SK-N-SH (cell line): ENCODE data around the gene SLCO3A1. TPM values are rescaled to one million over a fixed set of nuclear protein-coding genes. Genes with fewer than 3 reads are reported as not detected.

Experiments used
- CTCF ChIA-PET: fragments of 300-600, 350-600 bp; formaldehyde crosslinking; extraction: SDS; loops from one replicate; lab custom pipeline; 2021; lab: Yijun Ruan, JAX
- POLR2A ChIA-PET: fragments of 350-600 bp; sonication (Branson Sonifier 250); formaldehyde crosslinking; extraction: SDS; loops from one replicate; lab custom pipeline; 2020; ENCODE audit warnings: antibody characterized with exemption, inconsistent platforms; lab: Yijun Ruan, JAX
- DNase-seq: peaks from one replicate; pipeline ENCODE4 v3.0.0; 2012
- H2AFZ ChIP-seq: fragments of 200-600 bp; sonication (generic); 2 replicates; pipeline ENCODE4 v1.8.1; 2016; ENCODE audit warnings: antibody characterized with exemption, mild to moderate bottlenecking, low read depth
- H3F3A ChIP-seq: fragments of 200-600 bp; sonication (generic); replicated peaks from 2 replicates; pipeline ENCODE3; 2016; ENCODE audit warnings: antibody characterized with exemption, mild to moderate bottlenecking; ENCODE audit not compliant: insufficient read depth
- H3K27ac ChIP-seq, 2 experiments: fragments of 200-500 bp in 1 of 2; fragments of 200-600 bp in 1 of 2; sonication (Bioruptor generic) in 1 of 2; sonication (generic), shearing (Covaris generic) in 1 of 2; 2 replicates each; pipeline versions ENCODE4 v1.5.1 to v1.6.1; 2014 to 2016; ENCODE audit warnings: low read depth in 2 of 2, inconsistent platforms in 1 of 2, low read length in 1 of 2, mild to moderate bottlenecking in 1 of 2, mixed read lengths in 1 of 2
- H3K27me3 ChIP-seq: fragments of 200-600 bp; sonication (generic), shearing (Covaris generic); 2 replicates; pipeline ENCODE4 v1.6.1; 2016; ENCODE audit warnings: mixed run types; ENCODE audit not compliant: insufficient read depth
- H3K36me3 ChIP-seq, 2 experiments: fragments of 200-500 bp in 1 of 2; fragments of 200-600 bp in 1 of 2; sonication (Bioruptor generic) in 1 of 2; sonication (generic) in 1 of 2; replicated peaks in 1 of 2; 2 replicates each; pipeline versions ENCODE3 to v1.5.1; 2014 to 2016; ENCODE audit warnings: low read length in 1 of 2, mild to moderate bottlenecking in 1 of 2; ENCODE audit not compliant: insufficient read depth in 2 of 2, control insufficient read depth in 1 of 2
- H3K4me1 ChIP-seq, 2 experiments: fragments of 200-500 bp in 1 of 2; fragments of 200-600 bp in 1 of 2; sonication (Bioruptor generic) in 1 of 2; sonication (generic), shearing (Covaris generic) in 1 of 2; 2 replicates each; pipeline versions ENCODE4 v1.5.1 to v1.6.1; 2014 to 2016; ENCODE audit warnings: low read depth in 1 of 2, low read length in 1 of 2, mixed run types in 1 of 2; ENCODE audit not compliant: insufficient read depth in 2 of 2, control insufficient read depth in 1 of 2
- H3K4me2 ChIP-seq: fragments of 200-600 bp; sonication (generic), shearing (Covaris generic); 2 replicates; pipeline ENCODE4 v1.6.1; 2017; ENCODE audit warnings: mixed run types
- H3K4me3 ChIP-seq, 2 experiments: fragments of 200-500 bp in 1 of 2; fragments of 200-600 bp in 1 of 2; sonication (Bioruptor generic) in 1 of 2; sonication (generic), shearing (Covaris generic) in 1 of 2; 2 replicates each; pipeline versions ENCODE4 v1.5.1 to v1.8.1; 2014 to 2016; ENCODE audit warnings: low read depth in 2 of 2, inconsistent platforms in 1 of 2, low read length in 1 of 2, mild to moderate bottlenecking in 1 of 2, mixed read lengths in 1 of 2, moderate library complexity in 1 of 2
- H3K79me2 ChIP-seq: fragments of 200-600 bp; sonication (generic); 2 replicates; pipeline ENCODE4 v1.8.1; 2017; ENCODE audit warnings: mild to moderate bottlenecking; ENCODE audit not compliant: insufficient read depth
- H3K9ac ChIP-seq: fragments of 200-600 bp; sonication (generic); 2 replicates; pipeline ENCODE4 v1.6.1; 2017; ENCODE audit warnings: mixed run types
- H3K9me2 ChIP-seq: fragments of 200-600 bp; sonication (generic); 2 replicates; pipeline ENCODE4 v1.6.1; 2017; ENCODE audit warnings: mixed run types
- H3K9me3 ChIP-seq: fragments of 200-600 bp; sonication (generic); 2 replicates; pipeline ENCODE4 v1.6.1; 2017; ENCODE audit warnings: mixed run types, mild to moderate bottlenecking, moderate library complexity
- H4K20me1 ChIP-seq: fragments of 200-600 bp; sonication (generic); 2 replicates; pipeline ENCODE4 v1.6.1; 2017; ENCODE audit warnings: mild to moderate bottlenecking, mixed run types; ENCODE audit not compliant: insufficient read depth
- CHD2 ChIP-seq: fragments of 150-350 bp; IDR thresholded peaks from 2 replicates; pipeline ENCODE4 v1.6.1; 2018; ENCODE audit warnings: low read length; ENCODE audit not compliant: partially characterized antibody
- FOXJ3 ChIP-seq: sonication (generic); formaldehyde crosslinking; IDR thresholded peaks from 2 replicates; pipeline ENCODE4 v1.5.1; 2020; ENCODE audit warnings: mild to moderate bottlenecking, missing genetic modification reagents
- IRF3 ChIP-seq: fragments of 150-350 bp; IDR thresholded peaks from 2 replicates; pipeline ENCODE4 v1.6.1; 2016; ENCODE audit warnings: mild to moderate bottlenecking, low read depth, low read length
- MXI1 ChIP-seq: IDR thresholded peaks from 2 replicates; pipeline ENCODE4 v1.6.1; 2012; ENCODE audit warnings: mild to moderate bottlenecking, low read depth, low read length, improper control_type of control experiment
- NFIC ChIP-seq: IDR thresholded peaks from 2 replicates; pipeline ENCODE4 v1.4.0; 2012; ENCODE audit warnings: borderline replicate concordance
- NRF1 ChIP-seq: IDR thresholded peaks from 2 replicates; pipeline ENCODE4 v1.6.1; 2012; ENCODE audit warnings: low read depth, mild to moderate bottlenecking, low read length
- POLR2AphosphoS5 ChIP-seq: IDR thresholded peaks from 2 replicates; pipeline ENCODE4 v1.6.1; 2012; ENCODE audit warnings: low read depth, low read length
- RAD21 ChIP-seq: IDR thresholded peaks from 2 replicates; pipeline ENCODE4 v1.6.1; 2012; ENCODE audit warnings: mild to moderate bottlenecking, low read length
- REST ChIP-seq: IDR thresholded peaks from 2 replicates; pipeline ENCODE4 v1.6.1; 2012; ENCODE audit warnings: mild to moderate bottlenecking, low read depth, low read length, moderate library complexity
- RFX5 ChIP-seq: IDR thresholded peaks from 2 replicates; pipeline ENCODE4 v1.6.1; 2012; ENCODE audit warnings: mild to moderate bottlenecking, improper control_type of control experiment, low read length
- SMC3 ChIP-seq: IDR thresholded peaks from 2 replicates; pipeline ENCODE4 v1.6.1; 2012; ENCODE audit warnings: low read depth, low read length, improper control_type of control experiment
- TAF1 ChIP-seq: IDR thresholded peaks from 2 replicates; pipeline ENCODE4 v1.6.1; 2012; ENCODE audit warnings: low read depth, mild to moderate bottlenecking, low read length, moderate library complexity, borderline replicate concordance
- WGBS: methylation state at CpG from one replicate; pipeline ENCODE4 v1.1.6; 2017; ENCODE audit warnings: low lambda C conversion rate; 5-methylcytosine and 5-hydroxymethylcytosine counted together
- polyA plus RNA-seq, 3 experiments: library from polyadenylated mRNA; depleted of rRNA; stranded (reverse); fragments of >200 nt; gene quantifications; 2 replicates each; pipeline ENCODE4 v1.2.3, GENCODE V29; 2012

Gene SLCO3A1
- polyA plus RNA-seq, 1 of the 3 experiments (the other 2 are of a cell fraction) = 19.7 TPM

- POLR2A ChIA-PET = no interaction called here
- H3K9me3 ChIP-seq = no peaks in the 10 kb centered on the region
- TF ChIP-seq SMC3 (no peak), CHD2 (no peak), IRF3 (no peak), POLR2AphosphoS5 (no peak)
- TF ChIP-seq, all 33 proteins: peak for 0
- Histone ChIP-seq H3F3A (no peaks in the 10 kb centered on the region), H3K4me2 (no peak overlapping the region), H3K4me3 (no peak overlapping the region), H3K79me2 (no peaks in the 10 kb centered on the region), H3K4me1 (no peaks in the 10 kb centered on the region), H4K20me1 (no peaks in the 10 kb centered on the region), H3K27me3 (no peaks in the 10 kb centered on the region), H3K9ac (no peak overlapping the region), H3K9me2 (no peaks in the 10 kb centered on the region), H3K27ac (no peak overlapping the region), H3K36me3 (no peaks in the 10 kb centered on the region), H2AFZ (no peak overlapping the region)
- no peak for DNase-seq
- CTCF ChIA-PET = no interaction called here
- WGBS = 70% methylated on average over 4 of the region's 4 CpGs
Measured at GRCh38 chr15:92178911-92179310, 325.4 kb downstream of the SLCO3A1 start.

- H3K9me3 ChIP-seq = no peaks in the 10 kb centered on the region
- DNase-seq = no peak
- WGBS = 55% methylated on average over 3 of the region's 3 CpGs
- H3K4me1 ChIP-seq = no peaks in the 10 kb centered on the region
- POLR2A ChIA-PET = no interaction called here
- no peak overlapping the region for H3K4me2 ChIP-seq
- no peaks in the 10 kb centered on the region for H3K27me3 ChIP-seq
- H4K20me1 ChIP-seq = no peaks in the 10 kb centered on the region
- H3F3A ChIP-seq = no peaks in the 10 kb centered on the region
- CTCF ChIA-PET = interaction anchor here (0.6 kb wide), 1 partner anchor 735 kb away, joined by 3 read pairs; no protein-coding TSS in a partner anchor
- no peaks in the 10 kb centered on the region for H3K9me2 ChIP-seq
- H3K9ac ChIP-seq = no peak overlapping the region
- no peak overlapping the region for H3K4me3 ChIP-seq
- H3K27ac ChIP-seq = no peak overlapping the region
- TF ChIP-seq MXI1 (no peak), TAF1 (no peak), RFX5 (no peak), NFIC (no peak)
- no peak overlapping the region for H2AFZ ChIP-seq
- H3K36me3 ChIP-seq = no peaks in the 10 kb centered on the region
- no peaks in the 10 kb centered on the region for H3K79me2 ChIP-seq
Measured at GRCh38 chr15:92184142-92184541, 330.6 kb downstream of the SLCO3A1 start.

- CTCF ChIA-PET = no interaction called here
Measured at GRCh38 chr15:92184679-92185230, 331.2 kb downstream of the SLCO3A1 start.

More at GRCh38 chr15:92184679-92185230, 331.2 kb downstream of the SLCO3A1 start:
- H3K4me1 ChIP-seq = no peaks in the 10 kb centered on the region
- H3K9me3 ChIP-seq = no peaks in the 10 kb centered on the region
- no peaks in the 10 kb centered on the region for H3F3A ChIP-seq
- H3K36me3 ChIP-seq = no peaks in the 10 kb centered on the region
- H3K4me3 ChIP-seq = no peak overlapping the region
- no peaks in the 10 kb centered on the region for H3K79me2 ChIP-seq
- H4K20me1 ChIP-seq = no peaks in the 10 kb centered on the region
- POLR2A ChIA-PET = no interaction called here
- DNase-seq = no peak
- TF ChIP-seq NRF1 (no peak), REST (no peak), FOXJ3 (CRISPR knock-in tag) (no peak), RAD21 (no peak), RFX5 (no peak)
- H2AFZ ChIP-seq = no peak overlapping the region
- H3K27me3 ChIP-seq = no peaks in the 10 kb centered on the region
- 26% methylated on average over 8 of the region's 8 CpGs for WGBS
- no peak overlapping the region for H3K27ac ChIP-seq
- H3K4me2 ChIP-seq = no peak overlapping the region
- H3K9me2 ChIP-seq = no peaks in the 10 kb centered on the region
- no peak overlapping the region for H3K9ac ChIP-seq
